Measurements from ENCODE around the gene SCAMP4.

GRCh38 chr19:1943661-1944087, 38.5 kb downstream of the SCAMP4 start:
- TF ChIP-seq CTCF (conservative IDR thresholded peaks at IDR 0.05) (no peak), EZH2 (IDR thresholded peaks at IDR 0.05; ENCODE audit: low read depth) (no peak)
